ENCODE data around the gene PRKAG2. TPM values are rescaled to one million over a fixed set of nuclear protein-coding genes. Genes with fewer than 3 reads are reported as not detected.

The PRKAG2 gene
- total RNA-seq, 1 donor from 2014 or later = 35.4 TPM

- intact Hi-C loops (cut with DNase I) = no loop called here
- Histone ChIP-seq H3K36me3 (peaks cover 6% of the 10 kb centered on the region), H3K27ac (no peak overlapping the region), H3K27me3 (ENCODE audit: low read depth) (no peaks in the 10 kb centered on the region), H3K4me3 (no peak overlapping the region), H3K4me1 (peaks cover 26% of the 10 kb centered on the region), H3K9me3 (no peaks in the 10 kb centered on the region)
- DNase-seq = peak; percentile 37
- TF ChIP-seq, protein P1, sequence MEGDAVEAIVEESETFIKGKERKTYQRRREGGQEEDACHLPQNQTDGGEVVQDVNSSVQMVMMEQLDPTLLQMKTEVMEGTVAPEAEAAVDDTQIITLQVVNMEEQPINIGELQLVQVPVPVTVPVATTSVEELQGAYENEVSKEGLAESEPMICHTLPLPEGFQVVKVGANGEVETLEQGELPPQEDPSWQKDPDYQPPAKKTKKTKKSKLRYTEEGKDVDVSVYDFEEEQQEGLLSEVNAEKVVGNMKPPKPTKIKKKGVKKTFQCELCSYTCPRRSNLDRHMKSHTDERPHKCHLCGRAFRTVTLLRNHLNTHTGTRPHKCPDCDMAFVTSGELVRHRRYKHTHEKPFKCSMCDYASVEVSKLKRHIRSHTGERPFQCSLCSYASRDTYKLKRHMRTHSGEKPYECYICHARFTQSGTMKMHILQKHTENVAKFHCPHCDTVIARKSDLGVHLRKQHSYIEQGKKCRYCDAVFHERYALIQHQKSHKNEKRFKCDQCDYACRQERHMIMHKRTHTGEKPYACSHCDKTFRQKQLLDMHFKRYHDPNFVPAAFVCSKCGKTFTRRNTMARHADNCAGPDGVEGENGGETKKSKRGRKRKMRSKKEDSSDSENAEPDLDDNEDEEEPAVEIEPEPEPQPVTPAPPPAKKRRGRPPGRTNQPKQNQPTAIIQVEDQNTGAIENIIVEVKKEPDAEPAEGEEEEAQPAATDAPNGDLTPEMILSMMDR (IDR thresholded peaks at IDR 0.05) = no peak
- ATAC-seq = no peak
These were observed 166.7 kb downstream of the PRKAG2 start for GRCh38 chr7:151710121-151710640.

- intact Hi-C loops (cut with DNase I) = no loop called here
- H3K4me3 ChIP-seq = no peak overlapping the region
- no peaks in the 10 kb centered on the region for H3K27me3 ChIP-seq (ENCODE audit: low read depth)
- H3K27ac ChIP-seq = no peak overlapping the region
- H3K36me3 ChIP-seq = peaks cover 6% of the 10 kb centered on the region
- no peaks in the 10 kb centered on the region for H3K9me3 ChIP-seq
- ATAC-seq (no peak), DNase-seq (no peak)
- TF ChIP-seq, protein P1 (IDR thresholded peaks at IDR 0.05) = no peak
- H3K4me1 ChIP-seq = peaks cover 28% of the 10 kb centered on the region
These were observed 167.5 kb downstream of the PRKAG2 start for GRCh38 chr7:151709141-151710038.

DNA sequence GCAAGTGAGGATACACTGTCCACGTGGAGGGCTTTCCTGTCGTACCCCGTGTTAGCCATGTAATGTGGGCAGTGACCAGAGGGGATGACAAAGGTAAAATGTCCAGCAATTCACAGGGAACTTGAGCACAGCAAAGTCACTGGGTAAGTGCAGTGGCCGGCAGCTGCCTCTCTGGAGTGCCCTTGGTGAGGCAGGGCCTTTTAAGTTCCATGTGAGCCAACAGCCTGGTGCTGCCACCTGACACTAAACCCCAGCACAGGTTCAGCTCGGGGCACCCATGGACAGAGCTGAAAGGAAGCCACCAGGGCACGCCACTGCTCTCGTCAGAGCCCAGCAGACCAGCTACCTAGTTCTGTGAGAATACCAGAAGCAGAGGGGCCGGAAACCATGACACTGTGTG is 168.3 kb downstream of the PRKAG2 start:
- H3K36me3 ChIP-seq = peaks cover 6% of the 10 kb centered on the region
- no peak overlapping the region for H3K27ac ChIP-seq
- H3K4me1 ChIP-seq = peaks cover 28% of the 10 kb centered on the region
- no peak for ATAC-seq
- DNase-seq = no peak
- H3K9me3 ChIP-seq = no peaks in the 10 kb centered on the region
- TF ChIP-seq, protein P1 (IDR thresholded peaks at IDR 0.05) = no peak
- no peaks in the 10 kb centered on the region for H3K27me3 ChIP-seq (ENCODE audit: low read depth)
- H3K4me3 ChIP-seq = no peak overlapping the region
- intact Hi-C loops (cut with DNase I) = no loop called here

- H3K27me3 ChIP-seq (ENCODE audit: low read depth) = no peaks in the 10 kb centered on the region
- peaks cover 25% of the 10 kb centered on the region for H3K4me1 ChIP-seq
- H3K4me3 ChIP-seq = no peak overlapping the region
- intact Hi-C loops (cut with DNase I) = no loop called here
- DNase-seq (no peak), ATAC-seq (no peak)
- H3K36me3 ChIP-seq = peaks cover 6% of the 10 kb centered on the region
- H3K9me3 ChIP-seq = no peaks in the 10 kb centered on the region
- no peak overlapping the region for H3K27ac ChIP-seq
- TF ChIP-seq, protein P1 (IDR thresholded peaks at IDR 0.05) = no peak
These were observed 169.2 kb downstream of the PRKAG2 start for GRCh38 chr7:151707757-151708156.

GRCh38 chr7:151707105-151707469 is 169.8 kb downstream of the PRKAG2 start:
- Histone ChIP-seq H3K36me3 (peaks cover 6% of the 10 kb centered on the region), H3K4me3 (no peak overlapping the region), H3K27me3 (ENCODE audit: low read depth) (no peaks in the 10 kb centered on the region), H3K9me3 (no peaks in the 10 kb centered on the region), H3K27ac (no peak overlapping the region), H3K4me1 (peaks cover 18% of the 10 kb centered on the region)
- no peak for DNase-seq
- ATAC-seq = no peak
- intact Hi-C loops (cut with DNase I) = no loop called here
- TF ChIP-seq, protein P1 (IDR thresholded peaks at IDR 0.05) = no peak

All from lower lobe of right lung (tissue), 2 donors.